ENCODE results near the gene MTOR. TPM values are rescaled to one million over a fixed set of nuclear protein-coding genes. Genes with fewer than 3 reads are reported as not detected.

The MTOR gene
- total RNA-seq, 1 donor from 2014 or later: 61.9 TPM

DNA sequence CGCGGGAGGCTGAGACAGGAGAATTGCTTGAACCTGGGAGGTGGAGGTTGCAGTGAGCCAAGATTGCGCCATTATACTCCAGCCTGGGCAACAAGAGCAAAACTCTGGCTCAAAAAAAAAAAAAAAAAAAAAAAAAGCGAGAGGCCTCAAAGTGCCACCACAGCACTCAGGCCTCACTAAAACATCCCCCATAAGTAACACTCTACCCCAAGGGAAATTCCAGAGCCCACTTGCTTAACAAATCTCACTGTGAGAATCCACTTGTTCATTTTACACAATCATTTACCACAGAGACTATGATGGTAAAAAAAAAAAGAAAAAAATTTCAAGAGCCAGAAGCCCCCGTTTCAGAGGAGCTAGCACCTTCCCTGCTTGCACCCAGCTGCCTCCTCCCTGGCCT, 136.4 kb downstream of the MTOR start:
- no peaks in the 10 kb centered on the region for H3K9me3 Mint-ChIP-seq (ENCODE audit: unreplicated experiment)
- no peak for DNase-seq (ENCODE audit: low spot score)
- TF ChIP-seq, protein P1, sequence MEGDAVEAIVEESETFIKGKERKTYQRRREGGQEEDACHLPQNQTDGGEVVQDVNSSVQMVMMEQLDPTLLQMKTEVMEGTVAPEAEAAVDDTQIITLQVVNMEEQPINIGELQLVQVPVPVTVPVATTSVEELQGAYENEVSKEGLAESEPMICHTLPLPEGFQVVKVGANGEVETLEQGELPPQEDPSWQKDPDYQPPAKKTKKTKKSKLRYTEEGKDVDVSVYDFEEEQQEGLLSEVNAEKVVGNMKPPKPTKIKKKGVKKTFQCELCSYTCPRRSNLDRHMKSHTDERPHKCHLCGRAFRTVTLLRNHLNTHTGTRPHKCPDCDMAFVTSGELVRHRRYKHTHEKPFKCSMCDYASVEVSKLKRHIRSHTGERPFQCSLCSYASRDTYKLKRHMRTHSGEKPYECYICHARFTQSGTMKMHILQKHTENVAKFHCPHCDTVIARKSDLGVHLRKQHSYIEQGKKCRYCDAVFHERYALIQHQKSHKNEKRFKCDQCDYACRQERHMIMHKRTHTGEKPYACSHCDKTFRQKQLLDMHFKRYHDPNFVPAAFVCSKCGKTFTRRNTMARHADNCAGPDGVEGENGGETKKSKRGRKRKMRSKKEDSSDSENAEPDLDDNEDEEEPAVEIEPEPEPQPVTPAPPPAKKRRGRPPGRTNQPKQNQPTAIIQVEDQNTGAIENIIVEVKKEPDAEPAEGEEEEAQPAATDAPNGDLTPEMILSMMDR (IDR thresholded peaks at IDR 0.05; ENCODE audit: unreplicated experiment): no peak
- peaks cover 53% of the 10 kb centered on the region for H3K36me3 Mint-ChIP-seq (ENCODE audit: low read depth, unreplicated experiment)
- no peak overlapping the region for H3K27ac Mint-ChIP-seq (ENCODE audit: unreplicated experiment)
- peaks cover 1% of the 10 kb centered on the region for H3K27me3 Mint-ChIP-seq (ENCODE audit: unreplicated experiment)
- H3K4me1 Mint-ChIP-seq (ENCODE audit: unreplicated experiment): no peaks in the 10 kb centered on the region
- H3K4me3 Mint-ChIP-seq (ENCODE audit: unreplicated experiment): peak overlapping the region; percentile 29

DNA sequence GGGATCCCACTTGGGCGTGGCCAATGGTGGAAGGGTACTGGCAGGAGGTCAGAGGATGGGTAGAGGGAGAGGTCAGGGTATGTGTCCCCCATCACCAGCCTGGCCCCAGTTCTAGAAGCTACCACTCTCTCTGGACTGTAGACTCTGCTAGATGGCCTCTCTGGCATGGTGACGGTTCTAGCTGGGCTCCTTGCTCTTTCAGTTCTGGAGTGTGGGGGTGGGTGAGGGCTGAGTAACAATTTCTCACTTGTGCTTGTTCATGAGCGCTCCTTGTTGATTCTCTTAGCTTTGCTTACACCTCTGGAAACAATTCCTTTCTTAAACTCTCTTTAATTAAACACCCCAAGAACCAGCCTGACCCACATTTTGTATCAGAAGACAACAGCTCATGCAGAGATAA, 137.4 kb downstream of the MTOR start:
- peaks cover 1% of the 10 kb centered on the region for H3K27me3 Mint-ChIP-seq (ENCODE audit: unreplicated experiment)
- H3K4me3 Mint-ChIP-seq (ENCODE audit: unreplicated experiment): no peak overlapping the region
- no peaks in the 10 kb centered on the region for H3K9me3 Mint-ChIP-seq (ENCODE audit: unreplicated experiment)
- H3K27ac Mint-ChIP-seq (ENCODE audit: unreplicated experiment): no peak overlapping the region
- peaks cover 49% of the 10 kb centered on the region for H3K36me3 Mint-ChIP-seq (ENCODE audit: low read depth, unreplicated experiment)
- DNase-seq (ENCODE audit: low spot score): no peak
- no peaks in the 10 kb centered on the region for H3K4me1 Mint-ChIP-seq (ENCODE audit: unreplicated experiment)
- TF ChIP-seq, protein P1 (IDR thresholded peaks at IDR 0.05; ENCODE audit: unreplicated experiment): no peak

DNA sequence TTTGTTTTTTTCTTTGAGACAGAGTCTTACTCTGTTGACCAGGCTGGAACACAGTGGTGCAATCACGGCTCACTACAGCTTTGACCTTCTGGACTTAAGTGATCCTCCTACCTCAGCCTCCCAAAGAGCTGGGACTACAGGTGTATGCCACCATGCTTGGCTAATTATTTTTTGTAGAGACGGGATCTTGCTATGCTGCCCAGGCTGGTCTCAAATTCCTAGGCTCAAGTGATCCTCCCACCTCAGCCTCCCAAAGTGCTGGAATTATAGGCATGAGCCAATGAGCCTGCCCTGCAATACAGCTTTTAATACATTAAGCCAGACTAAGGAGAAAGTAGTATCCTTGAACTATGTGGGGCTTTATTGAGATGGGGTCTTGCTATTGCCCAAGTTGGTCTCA, 146.0 kb downstream of the MTOR start:
- H3K9me3 Mint-ChIP-seq (ENCODE audit: unreplicated experiment): no peaks in the 10 kb centered on the region
- H3K36me3 Mint-ChIP-seq (ENCODE audit: low read depth, unreplicated experiment): peaks cover 40% of the 10 kb centered on the region
- TF ChIP-seq, protein P1 (IDR thresholded peaks at IDR 0.05; ENCODE audit: unreplicated experiment): no peak
- DNase-seq (ENCODE audit: low spot score): no peak
- no peak overlapping the region for H3K27ac Mint-ChIP-seq (ENCODE audit: unreplicated experiment)
- no peak overlapping the region for H3K4me3 Mint-ChIP-seq (ENCODE audit: unreplicated experiment)
- H3K4me1 Mint-ChIP-seq (ENCODE audit: unreplicated experiment): no peaks in the 10 kb centered on the region
- no peaks in the 10 kb centered on the region for H3K27me3 Mint-ChIP-seq (ENCODE audit: unreplicated experiment)

DNA sequence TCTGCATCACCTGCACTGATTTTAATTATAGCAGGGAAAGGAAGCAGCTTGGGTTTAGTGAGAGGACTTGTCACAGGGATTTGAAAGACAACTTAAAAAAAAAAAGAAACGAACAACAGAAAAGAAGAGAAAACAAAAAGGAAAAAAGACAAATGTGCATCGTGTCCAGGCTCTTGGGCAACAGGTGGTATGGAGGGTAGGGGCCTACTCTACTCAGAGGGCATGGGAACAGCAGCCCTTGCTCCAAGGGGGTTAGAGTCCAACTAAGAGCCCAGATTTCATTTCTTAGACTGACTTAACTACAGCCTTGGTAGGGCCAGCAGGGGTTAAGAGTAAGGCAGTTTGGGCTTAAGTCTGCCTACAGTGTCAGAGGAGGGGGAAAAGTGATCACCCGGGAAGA, 147.4 kb downstream of the MTOR start:
- TF ChIP-seq, protein P1 (IDR thresholded peaks at IDR 0.05; ENCODE audit: unreplicated experiment): no peak
- DNase-seq (ENCODE audit: low spot score): no peak
- Mint-ChIP-seq H3K27me3 (ENCODE audit: unreplicated experiment) (no peaks in the 10 kb centered on the region), H3K36me3 (ENCODE audit: low read depth, unreplicated experiment) (peaks cover 37% of the 10 kb centered on the region), H3K4me1 (ENCODE audit: unreplicated experiment) (no peaks in the 10 kb centered on the region), H3K4me3 (ENCODE audit: unreplicated experiment) (no peak overlapping the region), H3K9me3 (ENCODE audit: unreplicated experiment) (no peaks in the 10 kb centered on the region), H3K27ac (ENCODE audit: unreplicated experiment) (no peak overlapping the region)

DNA sequence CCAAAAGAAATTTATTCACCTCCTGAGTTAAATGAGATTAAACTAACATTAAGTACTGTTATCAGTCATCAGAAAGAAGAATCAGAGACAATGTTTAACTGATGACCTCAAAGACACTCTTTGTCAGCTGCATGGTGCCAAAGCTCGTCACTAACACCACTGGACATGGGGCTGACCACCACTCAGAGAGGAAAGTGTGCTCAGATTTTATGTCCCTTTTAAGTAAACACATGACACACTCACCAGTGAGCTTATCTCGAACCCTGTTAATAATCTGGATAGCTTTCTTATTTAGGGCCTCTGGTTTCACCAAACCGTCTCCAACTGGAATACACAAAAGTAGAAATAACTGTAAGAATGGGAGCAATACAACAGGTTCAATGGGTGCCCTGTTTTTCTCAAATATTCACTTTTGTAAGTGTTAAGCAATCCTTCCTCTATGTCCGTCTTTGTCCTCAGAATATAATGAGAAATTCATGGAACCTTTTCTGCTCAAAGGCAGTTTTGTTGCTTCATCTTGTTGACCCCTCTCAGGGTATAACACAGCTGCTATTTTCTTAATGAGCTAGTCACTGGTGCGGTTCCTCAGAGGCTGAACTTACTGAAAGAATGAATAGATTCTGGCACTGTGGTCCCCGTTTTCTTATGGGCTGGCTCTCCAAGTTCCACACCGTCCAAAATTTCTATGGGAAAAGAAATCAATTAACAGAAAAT, 153.1 kb downstream of the MTOR start:
- TF ChIP-seq, protein P1 (IDR thresholded peaks at IDR 0.05; ENCODE audit: unreplicated experiment): no peak
- Mint-ChIP-seq H3K27ac (ENCODE audit: unreplicated experiment) (no peak overlapping the region), H3K36me3 (ENCODE audit: low read depth, unreplicated experiment) (peaks cover 59% of the 10 kb centered on the region), H3K9me3 (ENCODE audit: unreplicated experiment) (no peaks in the 10 kb centered on the region), H3K27me3 (ENCODE audit: unreplicated experiment) (peaks cover 2% of the 10 kb centered on the region), H3K4me3 (ENCODE audit: unreplicated experiment) (no peak overlapping the region), H3K4me1 (ENCODE audit: unreplicated experiment) (no peaks in the 10 kb centered on the region)
- no peak for DNase-seq (ENCODE audit: low spot score)
